Medulla oblongata (tissue), 1 donor: ENCODE data around the gene ARMH3.

Experiments
- DNase-seq: peaks from one replicate; pipeline ENCODE4 v3.0.0-alpha.2; 2015; ENCODE audit errors: extremely low spot score

ARMH3 gene

GRCh38 chr10:101939008-101939648, 116.8 kb downstream of the ARMH3 start:
- DNase-seq = no peak

- no peak for DNase-seq
Observed at GRCh38 chr10:101938305-101939007, 117.5 kb downstream of the ARMH3 start.

GRCh38 chr10:101935431-101935830, 120.5 kb downstream of the ARMH3 start:
- DNase-seq = no peak

- DNase-seq = no peak
Observed at GRCh38 chr10:101934686-101935305, 121.2 kb downstream of the ARMH3 start.

- DNase-seq = peak; percentile 18
Observed at GRCh38 chr10:101933976-101934375, 122.0 kb downstream of the ARMH3 start.

GRCh38 chr10:101932183-101932582, 123.8 kb downstream of the ARMH3 start:
- DNase-seq = no peak

- DNase-seq = no peak
Observed at GRCh38 chr10:101925027-101925426, 130.9 kb downstream of the ARMH3 start.

- DNase-seq = no peak
Observed at GRCh38 chr10:101923256-101923655, 132.7 kb downstream of the ARMH3 start.

- DNase-seq = no peak
Observed at GRCh38 chr10:101922846-101923245, 133.1 kb downstream of the ARMH3 start.

- DNase-seq = no peak
Observed at GRCh38 chr10:101920546-101920945, 135.4 kb downstream of the ARMH3 start.

- no peak for DNase-seq
Observed at GRCh38 chr10:101919026-101919770, 136.8 kb downstream of the ARMH3 start.

- no peak for DNase-seq
Observed at GRCh38 chr10:101912561-101913179, 143.3 kb downstream of the ARMH3 start.

GRCh38 chr10:101906586-101907183, 149.3 kb downstream of the ARMH3 start:
- DNase-seq = no peak

GRCh38 chr10:101905251-101905650, 150.7 kb downstream of the ARMH3 start:
- DNase-seq = no peak

- DNase-seq = peak; percentile 62
Observed at GRCh38 chr10:101903827-101904550, 152.0 kb downstream of the ARMH3 start.

GRCh38 chr10:101902820-101903145, 153.2 kb downstream of the ARMH3 start:
- DNase-seq = no peak

- no peak for DNase-seq
Observed at GRCh38 chr10:101902032-101902819, 153.7 kb downstream of the ARMH3 start.

GRCh38 chr10:101901340-101901739, 154.6 kb downstream of the ARMH3 start:
- DNase-seq = no peak

GRCh38 chr10:101897633-101898032, 158.3 kb downstream of the ARMH3 start:
- DNase-seq = no peak

GRCh38 chr10:101896225-101896877, 159.6 kb downstream of the ARMH3 start:
- no peak for DNase-seq
